Stomach (tissue), 4 donors: Measurements from ENCODE around the gene GJA10.

Experiments used
- EP300 ChIP-seq: sonication (generic); formaldehyde crosslinking; IDR thresholded peaks from one replicate; pipeline ENCODE4 v1.6.1; 2017; ENCODE audit warnings: antibody characterized with exemption
- POLR2A ChIP-seq, 4 donors: fragments of 450-650 bp; IDR thresholded peaks; one replicate each; pipeline ENCODE4 v1.6.1; 2016; ENCODE audit warnings: antibody characterized with exemption in 4 of 4, control low read depth in 2 of 4, mild to moderate bottlenecking in 1 of 4, moderate library complexity in 1 of 4
- POLR2AphosphoS5 ChIP-seq, 3 donors: sonication (generic); formaldehyde crosslinking; IDR thresholded peaks; one replicate each; pipeline ENCODE4 v1.6.1; 2016; ENCODE audit warnings: antibody characterized with exemption in 3 of 3
- TF ChIP-seq, protein P1 (sequence below), 7 experiments: fragments of 450-650 bp in 4 of 7; fragments of 200-600 bp in 3 of 7; sonication (generic) in 3 of 7; IDR thresholded peaks; one replicate each; pipeline ENCODE4 v1.5.1; 2016 to 2019; ENCODE audit warnings: antibody characterized with exemption in 7 of 7, control low read depth in 2 of 7, mild to moderate bottlenecking in 1 of 7

DNA sequence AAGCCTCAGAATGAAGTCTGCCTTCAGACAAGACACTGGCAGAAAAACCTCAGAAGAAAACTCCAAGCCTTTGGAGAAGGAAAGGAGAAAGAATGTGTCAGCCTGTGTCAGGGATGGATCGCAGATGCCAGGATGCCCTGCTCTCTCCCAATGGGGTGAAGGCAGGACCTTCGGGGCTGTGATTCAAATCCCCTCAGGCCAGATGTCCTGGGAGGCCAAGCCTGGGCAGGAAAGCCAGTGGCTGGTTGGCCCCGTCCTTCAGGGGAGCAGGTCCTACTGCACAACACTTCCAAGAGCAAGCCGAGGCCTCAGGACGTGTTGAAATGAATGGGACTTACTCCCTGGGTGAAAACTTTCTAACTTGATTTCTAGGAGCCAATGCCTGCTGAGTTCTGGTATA, 36.5 kb downstream of the GJA10 start:
- TF ChIP-seq EP300 (no peak), POLR2A (IDR thresholded peaks at IDR 0.05) (no peak), POLR2AphosphoS5 (IDR thresholded peaks at IDR 0.05) (no peak)
- TF ChIP-seq, protein P1, sequence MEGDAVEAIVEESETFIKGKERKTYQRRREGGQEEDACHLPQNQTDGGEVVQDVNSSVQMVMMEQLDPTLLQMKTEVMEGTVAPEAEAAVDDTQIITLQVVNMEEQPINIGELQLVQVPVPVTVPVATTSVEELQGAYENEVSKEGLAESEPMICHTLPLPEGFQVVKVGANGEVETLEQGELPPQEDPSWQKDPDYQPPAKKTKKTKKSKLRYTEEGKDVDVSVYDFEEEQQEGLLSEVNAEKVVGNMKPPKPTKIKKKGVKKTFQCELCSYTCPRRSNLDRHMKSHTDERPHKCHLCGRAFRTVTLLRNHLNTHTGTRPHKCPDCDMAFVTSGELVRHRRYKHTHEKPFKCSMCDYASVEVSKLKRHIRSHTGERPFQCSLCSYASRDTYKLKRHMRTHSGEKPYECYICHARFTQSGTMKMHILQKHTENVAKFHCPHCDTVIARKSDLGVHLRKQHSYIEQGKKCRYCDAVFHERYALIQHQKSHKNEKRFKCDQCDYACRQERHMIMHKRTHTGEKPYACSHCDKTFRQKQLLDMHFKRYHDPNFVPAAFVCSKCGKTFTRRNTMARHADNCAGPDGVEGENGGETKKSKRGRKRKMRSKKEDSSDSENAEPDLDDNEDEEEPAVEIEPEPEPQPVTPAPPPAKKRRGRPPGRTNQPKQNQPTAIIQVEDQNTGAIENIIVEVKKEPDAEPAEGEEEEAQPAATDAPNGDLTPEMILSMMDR (IDR thresholded peaks at IDR 0.05) = no peak
